Measurements from ENCODE around the gene BRINP2.

BRINP2 gene

GRCh38 chr1:177126267-177126666, 44.5 kb upstream of the BRINP2 start:
- no peak overlapping the region for H4K91ac ChIP-seq (ENCODE audit: low read depth, low read length)
- peaks cover 1% of the 10 kb centered on the region for H3K9me3 ChIP-seq (ENCODE audit: insufficient read depth, low read depth, low read length)
- no peak overlapping the region for H3K4ac ChIP-seq (ENCODE audit: low read depth, low read length)
- no peak overlapping the region for H3K14ac ChIP-seq (ENCODE audit: low read length)
- no peak overlapping the region for H3K9ac ChIP-seq (ENCODE audit: low read length)
- no peak overlapping the region for H3K4me3 ChIP-seq (ENCODE audit: low read depth, low read length)
- H3K27me3 ChIP-seq (ENCODE audit: insufficient read depth, low read length): no peaks in the 10 kb centered on the region
- H2BK5ac ChIP-seq (ENCODE audit: low read depth, low read length, poor library complexity): no peak overlapping the region
- no peak overlapping the region for H2AK5ac ChIP-seq (ENCODE audit: low read length)
- whole genome bisulfite sequencing (ENCODE audit: extremely low coverage, insufficient coverage, insufficient read length): no CpG with 5 or more reads among the region's 3 CpGs
- H4K8ac ChIP-seq (ENCODE audit: low read depth, low read length): no peak overlapping the region
- H3K23ac ChIP-seq (ENCODE audit: low read length): no peak overlapping the region
- H4K12ac ChIP-seq (ENCODE audit: low read depth, low read length): no peak overlapping the region
- H3K18ac ChIP-seq (ENCODE audit: low read length): no peak overlapping the region
- no peak overlapping the region for H2BK120ac ChIP-seq (ENCODE audit: insufficient read depth, low read length, poor library complexity)
- no peak overlapping the region for H3K4me2 ChIP-seq (ENCODE audit: low read length)
- H2BK12ac ChIP-seq (ENCODE audit: low read length): no peak overlapping the region
- H3K79me2 ChIP-seq (ENCODE audit: control insufficient read depth, insufficient read depth, low read length, poor library complexity): no peaks in the 10 kb centered on the region
- peaks cover 3 to 11% of the 10 kb centered on the region in 2 experiments for H3K4me1 ChIP-seq (ENCODE audit: control insufficient read depth in 1 of 2, insufficient read depth in 2 of 2, low read length in 2 of 2)
- H3K36me3 ChIP-seq (ENCODE audit: control insufficient read depth in 1 of 2, insufficient read depth in 2 of 2, low read length in 2 of 2): no peaks in the 10 kb centered on the region
- no peaks in the 10 kb centered on the region for H3K79me1 ChIP-seq (ENCODE audit: low read length)
- no peak overlapping the region for H2AFZ ChIP-seq (ENCODE audit: insufficient read depth, low read length, poor library complexity)
- no peak overlapping the region for H3K27ac ChIP-seq (ENCODE audit: low read depth, low read length)
- no peak for DNase-seq

GRCh38 chr1:177128665-177129281, 42.0 kb upstream of the BRINP2 start:
- peaks cover 3 to 13% of the 10 kb centered on the region in 2 experiments for H3K4me1 ChIP-seq (ENCODE audit: control insufficient read depth in 1 of 2, insufficient read depth in 2 of 2, low read length in 2 of 2)
- no peaks in the 10 kb centered on the region for H3K27me3 ChIP-seq (ENCODE audit: insufficient read depth, low read length)
- peaks cover 2% of the 10 kb centered on the region for H3K79me1 ChIP-seq (ENCODE audit: low read length)
- H3K4ac ChIP-seq (ENCODE audit: low read depth, low read length): no peak overlapping the region
- H2BK120ac ChIP-seq (ENCODE audit: insufficient read depth, low read length, poor library complexity): no peak overlapping the region
- no peaks in the 10 kb centered on the region for H3K36me3 ChIP-seq (ENCODE audit: control insufficient read depth in 1 of 2, insufficient read depth in 2 of 2, low read length in 2 of 2)
- no peak overlapping the region for H3K14ac ChIP-seq (ENCODE audit: low read length)
- no peaks in the 10 kb centered on the region for H3K79me2 ChIP-seq (ENCODE audit: control insufficient read depth, insufficient read depth, low read length, poor library complexity)
- no peak overlapping the region for H2BK12ac ChIP-seq (ENCODE audit: low read length)
- no peak overlapping the region for H2BK5ac ChIP-seq (ENCODE audit: low read depth, low read length, poor library complexity)
- no CpG with 5 or more reads among the region's 4 CpGs for WGBS (ENCODE audit: extremely low coverage, insufficient coverage, insufficient read length)
- no peak overlapping the region for H2AK5ac ChIP-seq (ENCODE audit: low read length)
- H4K12ac ChIP-seq (ENCODE audit: low read depth, low read length): no peak overlapping the region
- peaks cover 1% of the 10 kb centered on the region for H3K9me3 ChIP-seq (ENCODE audit: insufficient read depth, low read depth, low read length)
- H3K18ac ChIP-seq (ENCODE audit: low read length): no peak overlapping the region
- DNase-seq: peak; percentile 24 to 68
- H3K4me2 ChIP-seq (ENCODE audit: low read length): no peak overlapping the region
- H3K4me3 ChIP-seq (ENCODE audit: low read depth, low read length): no peak overlapping the region
- H3K23ac ChIP-seq (ENCODE audit: low read length): no peak overlapping the region
- H4K8ac ChIP-seq (ENCODE audit: low read depth, low read length): no peak overlapping the region
- no peak overlapping the region for H2AFZ ChIP-seq (ENCODE audit: insufficient read depth, low read length, poor library complexity)
- peak overlapping the region; percentile 69 for H3K27ac ChIP-seq (ENCODE audit: low read depth, low read length)
- H3K9ac ChIP-seq (ENCODE audit: low read length): no peak overlapping the region
- H4K91ac ChIP-seq (ENCODE audit: low read depth, low read length): no peak overlapping the region

GRCh38 chr1:177130451-177130945, 40.3 kb upstream of the BRINP2 start:
- Histone ChIP-seq H3K36me3 (ENCODE audit: control insufficient read depth in 1 of 2, insufficient read depth in 2 of 2, low read length in 2 of 2) (no peaks in the 10 kb centered on the region), H4K8ac (ENCODE audit: low read depth, low read length) (no peak overlapping the region), H4K91ac (ENCODE audit: low read depth, low read length) (no peak overlapping the region), H4K12ac (ENCODE audit: low read depth, low read length) (no peak overlapping the region), H2BK120ac (ENCODE audit: insufficient read depth, low read length, poor library complexity) (no peak overlapping the region), H2AFZ (ENCODE audit: insufficient read depth, low read length, poor library complexity) (no peak overlapping the region), H3K4me1 (ENCODE audit: control insufficient read depth in 1 of 2, insufficient read depth in 2 of 2, low read length in 2 of 2) (peaks cover 3 to 13% of the 10 kb centered on the region in 2 experiments), H3K9ac (ENCODE audit: low read length) (no peak overlapping the region), H2BK5ac (ENCODE audit: low read depth, low read length, poor library complexity) (no peak overlapping the region), H3K4ac (ENCODE audit: low read depth, low read length) (no peak overlapping the region), H3K4me2 (ENCODE audit: low read length) (no peak overlapping the region), H3K9me3 (ENCODE audit: insufficient read depth, low read depth, low read length) (no peaks in the 10 kb centered on the region), H2AK5ac (ENCODE audit: low read length) (no peak overlapping the region), H3K27me3 (ENCODE audit: insufficient read depth, low read length) (no peaks in the 10 kb centered on the region), H3K18ac (ENCODE audit: low read length) (no peak overlapping the region), H3K27ac (ENCODE audit: low read depth, low read length) (no peak overlapping the region), H2BK12ac (ENCODE audit: low read length) (no peak overlapping the region), H3K79me1 (ENCODE audit: low read length) (peaks cover 2% of the 10 kb centered on the region), H3K4me3 (ENCODE audit: low read depth, low read length) (no peak overlapping the region), H3K14ac (ENCODE audit: low read length) (no peak overlapping the region), H3K23ac (ENCODE audit: low read length) (no peak overlapping the region), H3K79me2 (ENCODE audit: control insufficient read depth, insufficient read depth, low read length, poor library complexity) (no peaks in the 10 kb centered on the region)
- DNase-seq: no peak
- no CpG with 5 or more reads among the region's 5 CpGs for WGBS (ENCODE audit: extremely low coverage, insufficient coverage, insufficient read length)

GRCh38 chr1:177131723-177132122, 39.0 kb upstream of the BRINP2 start:
- Histone ChIP-seq H2BK120ac (ENCODE audit: insufficient read depth, low read length, poor library complexity) (no peak overlapping the region), H3K9me3 (ENCODE audit: insufficient read depth, low read depth, low read length) (no peaks in the 10 kb centered on the region)
- WGBS (ENCODE audit: extremely low coverage, insufficient coverage, insufficient read length): no CpG with 5 or more reads among the region's 4 CpGs

More at GRCh38 chr1:177131723-177132122, 39.0 kb upstream of the BRINP2 start:
- Histone ChIP-seq H3K4me1 (ENCODE audit: control insufficient read depth in 1 of 2, insufficient read depth in 2 of 2, low read length in 2 of 2) (peaks cover 3 to 8% of the 10 kb centered on the region in 2 experiments), H3K79me2 (ENCODE audit: control insufficient read depth, insufficient read depth, low read length, poor library complexity) (no peaks in the 10 kb centered on the region), H3K4me2 (ENCODE audit: low read length) (no peak overlapping the region), H3K36me3 (ENCODE audit: control insufficient read depth in 1 of 2, insufficient read depth in 2 of 2, low read length in 2 of 2) (no peaks in the 10 kb centered on the region), H2AK5ac (ENCODE audit: low read length) (no peak overlapping the region), H3K4me3 (ENCODE audit: low read depth, low read length) (no peak overlapping the region), H3K9ac (ENCODE audit: low read length) (no peak overlapping the region), H3K27ac (ENCODE audit: low read depth, low read length) (no peak overlapping the region), H3K27me3 (ENCODE audit: insufficient read depth, low read length) (no peaks in the 10 kb centered on the region), H2AFZ (ENCODE audit: insufficient read depth, low read length, poor library complexity) (no peak overlapping the region), H4K91ac (ENCODE audit: low read depth, low read length) (no peak overlapping the region), H3K14ac (ENCODE audit: low read length) (no peak overlapping the region), H4K8ac (ENCODE audit: low read depth, low read length) (no peak overlapping the region), H2BK12ac (ENCODE audit: low read length) (peak overlapping the region; percentile 3), H4K12ac (ENCODE audit: low read depth, low read length) (no peak overlapping the region), H3K18ac (ENCODE audit: low read length) (no peak overlapping the region), H3K79me1 (ENCODE audit: low read length) (peaks cover 2% of the 10 kb centered on the region), H3K4ac (ENCODE audit: low read depth, low read length) (no peak overlapping the region), H3K23ac (ENCODE audit: low read length) (no peak overlapping the region), H2BK5ac (ENCODE audit: low read depth, low read length, poor library complexity) (no peak overlapping the region)
- DNase-seq: no peak

All from trophoblast cell (in vitro differentiated cells and primary cell).